Measurements from ENCODE around the gene RASGRP4. TPM values are rescaled to one million over a fixed set of nuclear protein-coding genes. Genes with fewer than 3 reads are reported as not detected.
A peak's percentile ranks its signal among the peaks of the same experiment; 100 is the strongest.
"Not testable (repeated sequence)": the region's sequence is repeated elsewhere in the genome, so short reads cannot be mapped to it uniquely, and the experiment has no call there.

Gene RASGRP4
- polyA plus RNA-seq, 1 donor, result 1.5 TPM

DNA sequence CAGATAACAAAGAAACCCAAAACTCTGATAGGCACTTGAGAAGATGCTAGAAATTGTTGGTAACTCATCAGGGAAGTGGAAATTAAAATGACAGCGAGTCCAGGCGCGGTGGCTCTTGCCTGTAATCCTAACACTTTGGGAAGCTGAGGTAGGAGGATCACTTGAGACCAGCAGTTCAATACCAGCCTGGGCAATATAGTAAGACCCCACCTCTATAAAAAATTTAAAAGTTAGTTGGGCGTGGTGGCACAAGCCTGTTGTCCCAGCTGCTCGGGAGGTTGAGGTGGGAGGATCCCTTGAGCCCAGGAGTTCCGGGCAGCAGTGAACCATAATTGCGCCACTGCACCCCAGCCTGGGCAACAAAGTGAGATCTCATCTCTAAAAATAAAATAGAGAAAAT is 4.9 kb upstream of the RASGRP4 start:
- H3K9me3 ChIP-seq (ENCODE audit: control insufficient read depth, low read depth, low read length), result no peaks in the 10 kb centered on the region
- peaks cover 30% of the 10 kb centered on the region for H3K27me3 ChIP-seq (ENCODE audit: control insufficient read depth, insufficient read depth, low read length)
- no peaks in the 10 kb centered on the region for H3K4me1 ChIP-seq (ENCODE audit: control insufficient read depth, insufficient read depth, low read length)
- H3K27ac ChIP-seq (ENCODE audit: low read length), result no peak overlapping the region
- no peak for DNase-seq
- H3K36me3 ChIP-seq (ENCODE audit: control insufficient read depth, insufficient read depth, low read length), result no peaks in the 10 kb centered on the region
- WGBS (ENCODE audit: insufficient coverage, low lambda C conversion rate), result no CpG with 5 or more reads among the region's 7 CpGs
- no peak overlapping the region for H3K4me3 ChIP-seq (ENCODE audit: low read length)

DNA sequence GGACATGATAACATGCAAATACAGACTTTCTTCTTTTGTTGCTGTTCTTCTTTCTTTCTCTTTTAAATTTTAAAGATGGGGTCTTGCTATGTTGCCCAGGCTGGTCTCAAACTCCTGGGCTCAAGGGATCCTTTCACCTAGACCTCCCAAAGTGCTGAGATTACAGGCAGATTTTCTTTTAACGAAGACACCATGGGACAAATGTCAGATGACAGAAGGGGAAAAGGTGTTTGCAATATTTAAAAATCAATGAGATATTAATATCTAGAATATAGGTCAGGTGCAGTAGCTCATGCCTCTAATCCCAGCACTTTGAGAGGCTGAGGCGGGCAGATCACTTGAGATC is 3.8 kb upstream of the RASGRP4 start:
- Histone ChIP-seq H3K9me3 (ENCODE audit: control insufficient read depth, low read depth, low read length) (no peaks in the 10 kb centered on the region), H3K27ac (ENCODE audit: low read length) (no peak overlapping the region), H3K27me3 (ENCODE audit: control insufficient read depth, insufficient read depth, low read length) (peaks cover 32% of the 10 kb centered on the region), H3K4me1 (ENCODE audit: control insufficient read depth, insufficient read depth, low read length) (no peaks in the 10 kb centered on the region), H3K4me3 (ENCODE audit: low read length) (no peak overlapping the region), H3K36me3 (ENCODE audit: control insufficient read depth, insufficient read depth, low read length) (no peaks in the 10 kb centered on the region)
- no peak for DNase-seq
- no CpG with 5 or more reads among the region's 2 CpGs for WGBS (ENCODE audit: insufficient coverage, low lambda C conversion rate)

DNA sequence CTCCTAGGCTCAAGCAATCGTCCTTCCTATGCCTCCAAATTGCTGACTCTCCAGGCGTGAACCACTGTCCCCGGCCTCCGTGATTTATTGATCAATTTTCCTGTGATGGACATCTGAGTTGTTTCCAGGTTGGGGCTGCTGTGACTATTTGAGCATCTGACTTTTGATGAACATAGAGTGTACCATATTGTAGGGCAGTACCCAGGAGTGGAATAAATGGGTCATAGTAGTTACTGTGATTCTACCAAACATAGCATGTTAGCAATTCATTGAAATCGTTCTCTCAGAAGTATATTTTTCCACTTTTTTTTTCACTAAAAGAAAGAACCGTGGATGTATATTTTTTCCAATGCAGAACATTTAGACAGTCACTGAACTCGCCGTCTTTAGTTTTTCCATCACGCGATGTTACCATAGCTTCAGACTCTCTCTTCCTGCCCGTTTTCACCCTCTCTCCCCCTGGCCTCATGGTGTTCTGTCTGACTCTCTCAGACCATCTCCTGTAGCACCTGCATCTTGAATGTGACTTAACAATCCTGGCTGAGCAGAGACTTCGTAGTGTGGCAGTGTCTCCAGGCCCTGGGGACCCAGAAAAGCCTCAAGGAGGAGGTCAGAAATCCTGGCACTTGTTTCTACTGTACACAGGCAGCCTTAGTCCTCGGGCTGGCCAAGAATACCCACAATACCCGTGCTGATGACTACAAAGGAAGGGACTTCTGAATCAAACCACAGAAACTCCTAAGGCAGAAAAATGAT is 3.2 kb upstream of the RASGRP4 start:
- 64% methylated on average over 4 of the region's 14 CpGs for WGBS (ENCODE audit: insufficient coverage, low lambda C conversion rate)
- H3K36me3 ChIP-seq (ENCODE audit: control insufficient read depth, insufficient read depth, low read length), result no peaks in the 10 kb centered on the region
- H3K27me3 ChIP-seq (ENCODE audit: control insufficient read depth, insufficient read depth, low read length), result peaks cover 27% of the 10 kb centered on the region
- no peak for DNase-seq
- H3K4me1 ChIP-seq (ENCODE audit: control insufficient read depth, insufficient read depth, low read length), result no peaks in the 10 kb centered on the region
- no peak overlapping the region for H3K27ac ChIP-seq (ENCODE audit: low read length)
- H3K9me3 ChIP-seq (ENCODE audit: control insufficient read depth, low read depth, low read length), result no peaks in the 10 kb centered on the region
- no peak overlapping the region for H3K4me3 ChIP-seq (ENCODE audit: low read length)

DNA sequence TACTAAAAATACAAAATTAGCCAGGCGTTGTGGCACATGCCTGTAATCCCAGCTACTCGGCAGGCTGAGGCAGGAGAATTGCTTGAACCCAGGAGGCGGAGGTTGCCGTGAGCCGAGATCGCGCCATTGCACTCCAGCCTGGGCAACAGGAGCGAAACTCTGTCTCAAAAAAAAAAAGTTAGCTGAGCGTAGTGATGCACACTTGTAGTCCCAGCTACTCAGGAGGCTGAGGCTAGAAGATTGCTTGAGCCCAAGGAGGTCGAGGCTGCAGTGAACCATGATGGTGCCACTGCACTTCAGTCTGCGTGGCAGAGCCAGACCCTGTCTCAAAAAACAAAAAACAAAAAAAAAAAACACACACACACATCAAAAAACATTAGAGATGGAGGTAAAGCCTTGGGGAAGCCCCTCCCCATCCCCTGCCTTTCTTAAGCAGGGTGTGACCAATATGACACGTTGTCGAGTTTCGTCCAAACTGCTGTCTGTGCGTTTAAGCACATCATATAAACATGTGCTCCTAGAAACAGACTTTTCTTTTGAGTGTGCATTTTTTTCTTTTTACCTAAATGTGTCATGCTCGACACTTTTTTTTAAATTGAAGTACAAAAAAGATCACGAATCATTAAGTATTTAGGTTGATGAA is 1.1 kb upstream of the RASGRP4 start:
- H3K9me3 ChIP-seq (ENCODE audit: control insufficient read depth, low read depth, low read length); DNase-seq; H3K4me3 ChIP-seq (ENCODE audit: low read length); H3K4me1 ChIP-seq (ENCODE audit: control insufficient read depth, insufficient read depth, low read length); H3K36me3 ChIP-seq (ENCODE audit: control insufficient read depth, insufficient read depth, low read length); H3K27ac ChIP-seq (ENCODE audit: low read length): not testable (repeated sequence)
- no CpG with 5 or more reads among the region's 17 CpGs for WGBS (ENCODE audit: insufficient coverage, low lambda C conversion rate)
- H3K27me3 ChIP-seq (ENCODE audit: control insufficient read depth, insufficient read depth, low read length), result peaks cover 13% of the 10 kb centered on the region

DNA sequence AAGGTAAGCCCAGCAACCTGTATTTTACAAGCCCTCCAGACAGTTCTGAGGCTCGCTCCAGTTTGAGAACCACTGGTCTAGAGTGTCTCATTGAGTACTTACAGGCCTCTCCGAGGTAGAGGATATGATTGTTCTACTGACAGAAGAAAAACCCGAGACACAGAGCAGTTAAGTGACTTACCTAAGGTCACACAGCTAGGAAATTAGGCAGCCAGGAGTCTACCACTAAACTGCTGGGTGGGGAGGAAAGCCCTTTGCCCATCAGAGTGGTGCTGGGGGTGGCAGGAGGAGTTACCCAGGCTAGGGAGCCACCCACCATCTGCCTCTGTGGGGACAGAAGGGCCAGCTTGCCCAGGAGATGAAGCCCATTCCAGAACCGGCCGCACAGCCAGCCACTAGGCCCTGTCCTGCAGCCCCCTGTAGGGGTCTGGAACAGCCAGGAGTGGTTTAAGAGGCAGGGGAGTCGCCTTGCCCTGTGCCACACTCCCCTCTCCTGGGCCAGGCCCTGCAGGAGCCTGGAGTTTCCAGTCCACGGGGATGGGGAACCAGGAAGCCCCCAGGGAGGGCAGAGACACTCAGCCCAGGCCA is 703 bp downstream of the RASGRP4 start:
- H3K27me3 ChIP-seq (ENCODE audit: control insufficient read depth, insufficient read depth, low read length), result peaks cover 11% of the 10 kb centered on the region
- no peak for DNase-seq
- 86% methylated on average over 2 of the region's 7 CpGs for WGBS (ENCODE audit: insufficient coverage, low lambda C conversion rate)
- H3K4me1 ChIP-seq (ENCODE audit: control insufficient read depth, insufficient read depth, low read length), result no peaks in the 10 kb centered on the region
- H3K9me3 ChIP-seq (ENCODE audit: control insufficient read depth, low read depth, low read length), result no peaks in the 10 kb centered on the region
- H3K36me3 ChIP-seq (ENCODE audit: control insufficient read depth, insufficient read depth, low read length), result no peaks in the 10 kb centered on the region
- H3K4me3 ChIP-seq (ENCODE audit: low read length), result no peak overlapping the region
- H3K27ac ChIP-seq (ENCODE audit: low read length), result no peak overlapping the region

DNA sequence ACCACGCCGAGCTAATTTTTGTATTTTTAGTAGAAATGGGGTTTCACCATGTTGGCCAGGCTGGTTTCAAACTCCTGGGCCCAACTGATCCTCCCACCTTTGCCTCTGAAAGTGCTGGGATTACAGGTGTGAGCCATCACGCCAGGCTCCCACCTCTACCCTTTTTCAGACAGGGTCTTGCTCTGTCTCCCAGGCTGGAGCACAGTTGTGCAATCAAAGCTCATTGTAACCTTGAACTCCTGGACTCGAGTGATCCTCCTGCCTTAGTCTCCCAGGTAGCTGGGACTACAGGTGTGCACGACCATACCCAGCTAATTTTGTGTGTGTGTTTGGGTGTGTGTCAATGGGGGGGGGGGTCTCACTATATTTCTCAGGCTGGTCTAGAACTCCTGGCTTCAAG is 1.7 kb downstream of the RASGRP4 start:
- no CpG with 5 or more reads among the region's 5 CpGs for WGBS (ENCODE audit: insufficient coverage, low lambda C conversion rate)
- no peak overlapping the region for H3K4me3 ChIP-seq (ENCODE audit: low read length)

DNA sequence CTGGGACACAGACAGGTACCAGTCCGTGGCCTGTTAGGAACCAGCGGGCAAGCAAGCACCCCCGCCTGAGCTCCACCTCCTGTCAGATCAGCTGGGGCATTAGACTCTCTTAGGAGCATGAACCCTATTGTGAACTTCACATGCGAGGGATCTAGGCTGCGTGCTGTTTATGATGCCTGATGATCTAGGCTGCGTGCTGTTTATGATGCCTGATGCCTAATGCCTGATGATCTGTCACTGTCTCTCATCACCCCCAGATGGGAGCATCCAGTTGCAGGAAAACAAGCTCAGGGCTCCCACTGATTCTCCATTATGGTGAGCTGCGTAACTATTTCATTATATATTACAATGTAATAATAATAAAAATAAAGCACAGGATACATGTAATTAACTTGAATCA is 3.6 kb downstream of the RASGRP4 start:
- Histone ChIP-seq H3K9me3 (ENCODE audit: control insufficient read depth, low read depth, low read length) (no peaks in the 10 kb centered on the region), H3K4me1 (ENCODE audit: control insufficient read depth, insufficient read depth, low read length) (peaks cover 7% of the 10 kb centered on the region), H3K4me3 (ENCODE audit: low read length) (no peak overlapping the region), H3K27ac (ENCODE audit: low read length) (no peak overlapping the region), H3K36me3 (ENCODE audit: control insufficient read depth, insufficient read depth, low read length) (no peaks in the 10 kb centered on the region), H3K27me3 (ENCODE audit: control insufficient read depth, insufficient read depth, low read length) (peaks cover 13% of the 10 kb centered on the region)
- no CpG with 5 or more reads among the region's 7 CpGs for WGBS (ENCODE audit: insufficient coverage, low lambda C conversion rate)
- DNase-seq, result no peak

More for the DNA sequence above, 1.7 kb downstream of the RASGRP4 start:
- Histone ChIP-seq H3K27me3 (ENCODE audit: control insufficient read depth, insufficient read depth, low read length) (peaks cover 8% of the 10 kb centered on the region), H3K36me3 (ENCODE audit: control insufficient read depth, insufficient read depth, low read length) (no peaks in the 10 kb centered on the region), H3K27ac (ENCODE audit: low read length) (no peak overlapping the region), H3K4me1 (ENCODE audit: control insufficient read depth, insufficient read depth, low read length) (no peaks in the 10 kb centered on the region), H3K9me3 (ENCODE audit: control insufficient read depth, low read depth, low read length) (no peaks in the 10 kb centered on the region)
- DNase-seq, result no peak

DNA sequence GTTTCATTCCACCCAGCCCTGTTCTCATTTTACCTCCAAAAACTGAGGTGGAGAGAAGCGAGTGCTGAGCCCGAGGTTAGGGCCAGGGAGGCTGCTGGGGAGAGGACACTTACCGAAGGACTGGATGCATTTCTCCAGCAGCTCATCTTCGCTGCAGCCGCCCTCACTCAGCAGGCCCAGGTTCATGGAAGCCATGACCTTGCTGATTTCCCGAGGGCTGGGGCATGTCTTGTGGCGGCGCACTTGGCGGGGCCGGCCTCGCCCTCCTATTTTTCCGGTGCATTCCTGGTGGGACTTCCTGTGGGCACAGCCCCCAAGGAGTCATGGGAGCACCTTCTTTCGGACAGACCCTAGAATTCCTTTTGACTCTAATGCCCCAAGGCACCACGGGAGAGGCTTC is 4.2 kb downstream of the RASGRP4 start:
- peaks cover 13% of the 10 kb centered on the region for H3K27me3 ChIP-seq (ENCODE audit: control insufficient read depth, insufficient read depth, low read length)
- H3K4me1 ChIP-seq (ENCODE audit: control insufficient read depth, insufficient read depth, low read length), result peaks cover 7% of the 10 kb centered on the region
- DNase-seq, result no peak
- H3K27ac ChIP-seq (ENCODE audit: low read length), result no peak overlapping the region
- no CpG with 5 or more reads among the region's 14 CpGs for WGBS (ENCODE audit: insufficient coverage, low lambda C conversion rate)
- H3K4me3 ChIP-seq (ENCODE audit: low read length), result no peak overlapping the region
- no peaks in the 10 kb centered on the region for H3K36me3 ChIP-seq (ENCODE audit: control insufficient read depth, insufficient read depth, low read length)
- H3K9me3 ChIP-seq (ENCODE audit: control insufficient read depth, low read depth, low read length), result no peaks in the 10 kb centered on the region

DNA sequence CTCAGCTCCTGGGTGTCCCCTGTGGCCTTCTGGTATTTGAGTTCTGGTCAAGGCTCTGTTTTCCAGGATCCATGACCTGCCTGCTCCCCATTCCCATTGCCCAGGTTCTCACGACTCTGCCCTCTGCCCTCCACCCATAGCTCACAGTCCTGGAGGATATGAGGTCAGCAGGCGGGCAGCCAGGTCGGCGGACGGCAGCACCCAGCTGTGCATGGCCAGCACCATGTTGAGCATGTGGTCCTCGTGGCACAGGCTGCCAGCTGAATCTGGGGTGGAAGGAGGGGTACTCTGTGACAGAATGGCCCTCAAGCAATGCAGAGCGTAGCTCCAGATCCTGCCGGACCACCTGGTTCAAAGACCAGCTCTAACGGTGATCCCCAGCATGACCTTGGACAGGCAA is 5.1 kb downstream of the RASGRP4 start:
- no CpG with 5 or more reads among the region's 9 CpGs for WGBS (ENCODE audit: insufficient coverage, low lambda C conversion rate)
- Histone ChIP-seq H3K4me3 (ENCODE audit: low read length) (no peak overlapping the region), H3K36me3 (ENCODE audit: control insufficient read depth, insufficient read depth, low read length) (no peaks in the 10 kb centered on the region), H3K27me3 (ENCODE audit: control insufficient read depth, insufficient read depth, low read length) (peaks cover 13% of the 10 kb centered on the region), H3K9me3 (ENCODE audit: control insufficient read depth, low read depth, low read length) (no peaks in the 10 kb centered on the region), H3K4me1 (ENCODE audit: control insufficient read depth, insufficient read depth, low read length) (peaks cover 7% of the 10 kb centered on the region), H3K27ac (ENCODE audit: low read length) (no peak overlapping the region)
- no peak for DNase-seq

DNA sequence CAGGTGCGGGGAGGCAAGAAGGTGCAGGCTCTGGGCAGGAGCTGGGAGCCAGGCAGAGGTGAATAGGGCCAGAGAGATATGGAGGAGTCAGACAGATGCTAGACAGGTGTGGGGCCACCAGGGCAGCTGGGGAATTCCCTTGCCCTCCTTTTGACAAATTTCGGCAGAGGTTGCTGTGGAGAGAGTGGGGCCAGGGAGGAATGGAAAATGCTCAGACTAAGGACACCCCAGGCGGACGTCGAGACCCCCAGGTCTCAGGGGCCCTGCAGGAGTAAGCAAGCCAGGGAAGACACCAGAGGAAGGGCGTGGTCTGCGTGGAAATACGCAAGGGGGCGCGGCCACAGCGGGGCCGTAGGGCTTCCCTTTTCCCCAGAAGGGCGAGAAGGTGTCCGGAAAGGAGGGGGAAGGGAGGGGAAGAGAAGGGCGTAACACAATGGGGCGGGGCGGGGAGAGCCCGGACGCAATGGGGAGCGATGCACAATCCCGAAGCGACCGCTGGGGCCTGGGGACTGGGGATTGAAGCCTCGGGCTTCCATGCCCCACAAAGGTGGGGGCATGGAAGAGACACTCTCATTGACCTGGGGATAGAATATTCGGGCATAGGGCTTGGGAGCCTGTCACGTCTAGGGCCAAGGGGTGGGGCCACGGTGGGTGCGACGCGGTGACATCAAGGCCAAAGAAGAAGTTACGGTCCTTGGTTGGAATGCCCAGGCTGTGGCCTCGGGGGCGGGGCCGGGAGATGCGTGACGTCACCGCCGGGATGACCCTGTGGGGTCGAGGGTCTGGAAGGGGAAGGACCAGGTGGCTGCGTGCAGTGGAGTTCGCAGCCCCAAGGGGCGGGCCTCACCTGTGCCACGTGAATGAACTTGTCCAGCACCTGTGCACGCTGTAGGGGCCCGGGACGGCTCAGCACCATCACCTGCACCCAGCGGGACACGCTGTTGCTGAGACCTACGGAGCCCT is 8.2 kb downstream of the RASGRP4 start:
- H3K4me3 ChIP-seq (ENCODE audit: low read length), result peak overlapping the region; percentile 24
- no peaks in the 10 kb centered on the region for H3K36me3 ChIP-seq (ENCODE audit: control insufficient read depth, insufficient read depth, low read length)
- H3K27me3 ChIP-seq (ENCODE audit: control insufficient read depth, insufficient read depth, low read length), result peaks cover 7% of the 10 kb centered on the region
- DNase-seq, result peak; percentile 50 to 63
- no peaks in the 10 kb centered on the region for H3K9me3 ChIP-seq (ENCODE audit: control insufficient read depth, low read depth, low read length)
- H3K27ac ChIP-seq (ENCODE audit: low read length), result no peak overlapping the region
- H3K4me1 ChIP-seq (ENCODE audit: control insufficient read depth, insufficient read depth, low read length), result peaks cover 7% of the 10 kb centered on the region
- WGBS (ENCODE audit: insufficient coverage, low lambda C conversion rate), result no CpG with 5 or more reads among the region's 49 CpGs

Measured in large intestine (tissue), 3 donors.